SK-N-SH (cell line): ENCODE results near the gene HS3ST1.

Experiments used
- CTCF ChIP-seq: fragments of 200-600 bp; sonication (generic); IDR thresholded peaks from 2 replicates; pipeline ENCODE4 v1.6.1; 2017; ENCODE audit warnings: antibody characterized with exemption, mild to moderate bottlenecking, moderate library complexity
- ELF1 ChIP-seq: IDR thresholded peaks from 2 replicates; pipeline ENCODE4 v1.4.0; 2012
- EP300 ChIP-seq, 2 experiments: IDR thresholded peaks; 2 replicates each; pipeline versions ENCODE4 v1.4.0 to v1.6.1; 2012; ENCODE audit warnings: borderline replicate concordance in 1 of 2, low read depth in 1 of 2, low read length in 1 of 2
- EZH2phosphoT487 ChIP-seq: fragments of 200-600 bp; sonication (generic); IDR thresholded peaks from 2 replicates; pipeline ENCODE4 v1.6.1; 2017; ENCODE audit warnings: low read depth, mixed run types, mild to moderate bottlenecking, antibody characterized with exemption, moderate library complexity, borderline replicate concordance
- FOXM1 ChIP-seq: IDR thresholded peaks from 2 replicates; pipeline ENCODE4 v1.4.0; 2012; ENCODE audit warnings: low read depth, mild to moderate bottlenecking
- MAX ChIP-seq: IDR thresholded peaks from 2 replicates; pipeline ENCODE4 v1.4.0; 2012; ENCODE audit warnings: low read depth
- MXI1 ChIP-seq: IDR thresholded peaks from 2 replicates; pipeline ENCODE4 v1.6.1; 2012; ENCODE audit warnings: mild to moderate bottlenecking, low read depth, low read length, improper control_type of control experiment
- POLR2AphosphoS5 ChIP-seq: IDR thresholded peaks from 2 replicates; pipeline ENCODE4 v1.6.1; 2012; ENCODE audit warnings: low read depth, low read length
- REST ChIP-seq: IDR thresholded peaks from 2 replicates; pipeline ENCODE4 v1.6.1; 2012; ENCODE audit warnings: mild to moderate bottlenecking, low read depth, low read length, moderate library complexity
- SIN3A ChIP-seq: IDR thresholded peaks from 2 replicates; pipeline ENCODE4 v1.6.1; 2012; ENCODE audit warnings: low read depth, mild to moderate bottlenecking, low read length, moderate library complexity, borderline replicate concordance
- TAF1 ChIP-seq: IDR thresholded peaks from 2 replicates; pipeline ENCODE4 v1.6.1; 2012; ENCODE audit warnings: low read depth, mild to moderate bottlenecking, low read length, moderate library complexity, borderline replicate concordance
- USF2 ChIP-seq: fragments of 150-350 bp; IDR thresholded peaks from 2 replicates; pipeline ENCODE4 v1.6.1; 2017; ENCODE audit warnings: antibody characterized with exemption, low read length, low read depth, borderline replicate concordance
- YY1 ChIP-seq: IDR thresholded peaks from 2 replicates; pipeline ENCODE4 v1.4.0; 2012; ENCODE audit warnings: low read depth, mild to moderate bottlenecking

GRCh38 chr4:11469650-11470437 is 41.1 kb upstream of the HS3ST1 start:
- TF ChIP-seq CTCF, result no peak
- no peak for TF ChIP-seq FOXM1
- no peak for TF ChIP-seq MAX
- no peak for TF ChIP-seq MXI1
- no peak for TF ChIP-seq EP300 (IDR thresholded peaks at IDR 0.05; ENCODE audit: borderline replicate concordance in 1 of 2, low read depth in 1 of 2, low read length in 1 of 2)
- TF ChIP-seq TAF1, result no peak
- no peak for TF ChIP-seq REST
- TF ChIP-seq USF2, result no peak
- TF ChIP-seq ELF1, result no peak
- TF ChIP-seq YY1, result no peak
- TF ChIP-seq SIN3A, result no peak
- TF ChIP-seq EZH2phosphoT487, result no peak
- TF ChIP-seq POLR2AphosphoS5, result no peak
